ENCODE measurements around the gene ALAS2.

DNA sequence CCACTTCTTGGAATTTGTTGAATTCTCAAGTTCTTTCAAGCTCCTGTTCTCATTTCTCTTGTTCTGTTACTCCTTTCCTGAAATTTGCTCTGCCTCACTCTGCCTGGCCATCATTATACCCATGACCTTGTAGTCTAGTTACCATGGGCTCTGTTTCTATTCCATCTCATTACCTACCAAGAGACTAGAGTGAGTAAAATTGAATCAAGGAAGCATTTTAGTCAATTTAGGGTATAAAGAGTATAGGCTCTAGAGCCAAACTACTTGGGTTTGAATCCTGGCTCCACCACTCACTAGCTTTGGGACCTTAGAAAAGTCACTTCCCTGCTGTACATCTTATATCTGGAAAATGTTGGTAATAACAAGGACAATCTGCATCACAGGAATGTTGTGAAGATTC, 2.2 kb downstream of the ALAS2 start:
- TF ChIP-seq, protein P1, sequence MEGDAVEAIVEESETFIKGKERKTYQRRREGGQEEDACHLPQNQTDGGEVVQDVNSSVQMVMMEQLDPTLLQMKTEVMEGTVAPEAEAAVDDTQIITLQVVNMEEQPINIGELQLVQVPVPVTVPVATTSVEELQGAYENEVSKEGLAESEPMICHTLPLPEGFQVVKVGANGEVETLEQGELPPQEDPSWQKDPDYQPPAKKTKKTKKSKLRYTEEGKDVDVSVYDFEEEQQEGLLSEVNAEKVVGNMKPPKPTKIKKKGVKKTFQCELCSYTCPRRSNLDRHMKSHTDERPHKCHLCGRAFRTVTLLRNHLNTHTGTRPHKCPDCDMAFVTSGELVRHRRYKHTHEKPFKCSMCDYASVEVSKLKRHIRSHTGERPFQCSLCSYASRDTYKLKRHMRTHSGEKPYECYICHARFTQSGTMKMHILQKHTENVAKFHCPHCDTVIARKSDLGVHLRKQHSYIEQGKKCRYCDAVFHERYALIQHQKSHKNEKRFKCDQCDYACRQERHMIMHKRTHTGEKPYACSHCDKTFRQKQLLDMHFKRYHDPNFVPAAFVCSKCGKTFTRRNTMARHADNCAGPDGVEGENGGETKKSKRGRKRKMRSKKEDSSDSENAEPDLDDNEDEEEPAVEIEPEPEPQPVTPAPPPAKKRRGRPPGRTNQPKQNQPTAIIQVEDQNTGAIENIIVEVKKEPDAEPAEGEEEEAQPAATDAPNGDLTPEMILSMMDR (IDR thresholded peaks at IDR 0.05), result no peak
- no peak for TF ChIP-seq POLR2A (IDR thresholded peaks at IDR 0.05)
